Nucleus accumbens (tissue), 56 donors: Measurements from ENCODE around the gene ZNHIT1.

Source experiments
- DNase-seq, 56 donors: peaks; one replicate each; lab custom pipeline; 2025; lab: John Stamatoyannopoulos, UW

Gene ZNHIT1

GRCh38 chr7:101217388-101218235 lies at the start of gene ZNHIT1, which contains the start of gene PLOD3:
Gene ZNHIT1 (plus strand): TSS chr7:101218165. CDS start chr7:101218196, 31 bp downstream.
Gene PLOD3 (minus strand): TSS chr7:101217581. CDS start chr7:101217274, 307 bp downstream.
- DNase-seq: peak; percentile 46 to 97 (median 90)

GRCh38 chr7:101168412-101169049 lies 49.4 kb upstream of the ZNHIT1 start:
- DNase-seq: peak in 1 of 56 donors; percentile 25

- no peak for DNase-seq
Observed at GRCh38 chr7:101169110-101169837, 48.7 kb upstream of the ZNHIT1 start.

- DNase-seq: peak in 46 of 56 donors; percentile 2 to 85 (median 41)
Observed at GRCh38 chr7:101169838-101170551, 48.0 kb upstream of the ZNHIT1 start.

DNA sequence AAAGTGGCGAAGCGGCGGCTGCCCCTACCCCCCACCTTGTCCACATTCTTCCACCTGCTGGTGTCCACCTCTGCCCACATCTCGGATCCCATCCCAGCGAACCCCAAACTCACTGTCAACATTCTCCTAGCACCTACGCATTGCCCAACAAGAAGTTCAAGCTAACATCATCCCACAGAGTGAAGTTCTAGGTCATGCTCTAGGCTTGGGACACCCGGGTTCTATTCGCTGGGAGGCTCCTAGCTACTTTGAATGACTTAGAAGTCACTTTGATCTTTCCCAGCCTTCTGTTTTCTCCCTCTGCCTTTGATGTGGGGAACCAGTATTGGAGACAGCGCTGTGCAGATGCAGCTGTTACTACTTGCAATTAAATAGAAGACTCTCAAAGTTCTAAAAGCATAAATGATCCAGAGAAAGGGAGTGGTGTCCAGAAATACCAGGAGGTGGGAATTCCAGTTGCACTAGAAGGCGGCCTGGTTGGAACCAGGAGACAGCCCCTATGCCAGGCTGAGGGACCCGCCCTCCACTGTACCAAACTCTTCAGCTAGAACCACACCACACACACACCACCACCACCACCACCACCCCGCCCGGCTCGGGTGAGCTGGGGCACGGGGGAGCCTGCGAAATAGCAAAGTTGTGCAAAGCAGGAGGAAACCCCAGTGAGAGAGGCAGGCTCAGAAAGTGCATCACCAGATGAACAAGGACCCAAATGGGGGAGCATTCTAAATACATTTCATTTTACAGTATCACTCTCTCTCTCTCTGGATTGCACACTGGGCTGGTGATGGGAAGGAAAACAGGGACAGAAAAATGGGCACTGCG lies 47.1 kb upstream of the ZNHIT1 start:
- DNase-seq: no peak

DNA sequence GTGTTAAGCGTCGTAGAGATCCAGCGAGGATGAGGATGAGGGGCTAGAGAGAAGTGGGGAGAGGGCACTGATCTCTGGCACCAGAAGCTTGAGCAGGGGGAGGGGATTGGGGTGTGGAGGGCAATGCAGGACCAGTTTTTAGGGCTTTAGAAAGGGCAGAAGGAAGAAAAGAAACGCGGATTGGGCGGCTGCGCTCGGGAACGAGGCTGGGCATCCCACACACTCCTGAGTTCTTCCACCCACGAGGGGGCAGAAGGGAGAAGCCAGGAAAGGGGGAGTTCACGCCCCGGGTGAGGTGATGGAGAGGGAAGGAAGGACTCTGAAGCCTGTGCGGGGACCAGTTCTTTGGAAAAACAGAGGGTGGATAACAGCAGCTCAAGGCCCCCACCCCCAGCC lies 46.5 kb upstream of the ZNHIT1 start:
- DNase-seq: peak in 2 of 56 donors; percentile 10 to 25

DNA sequence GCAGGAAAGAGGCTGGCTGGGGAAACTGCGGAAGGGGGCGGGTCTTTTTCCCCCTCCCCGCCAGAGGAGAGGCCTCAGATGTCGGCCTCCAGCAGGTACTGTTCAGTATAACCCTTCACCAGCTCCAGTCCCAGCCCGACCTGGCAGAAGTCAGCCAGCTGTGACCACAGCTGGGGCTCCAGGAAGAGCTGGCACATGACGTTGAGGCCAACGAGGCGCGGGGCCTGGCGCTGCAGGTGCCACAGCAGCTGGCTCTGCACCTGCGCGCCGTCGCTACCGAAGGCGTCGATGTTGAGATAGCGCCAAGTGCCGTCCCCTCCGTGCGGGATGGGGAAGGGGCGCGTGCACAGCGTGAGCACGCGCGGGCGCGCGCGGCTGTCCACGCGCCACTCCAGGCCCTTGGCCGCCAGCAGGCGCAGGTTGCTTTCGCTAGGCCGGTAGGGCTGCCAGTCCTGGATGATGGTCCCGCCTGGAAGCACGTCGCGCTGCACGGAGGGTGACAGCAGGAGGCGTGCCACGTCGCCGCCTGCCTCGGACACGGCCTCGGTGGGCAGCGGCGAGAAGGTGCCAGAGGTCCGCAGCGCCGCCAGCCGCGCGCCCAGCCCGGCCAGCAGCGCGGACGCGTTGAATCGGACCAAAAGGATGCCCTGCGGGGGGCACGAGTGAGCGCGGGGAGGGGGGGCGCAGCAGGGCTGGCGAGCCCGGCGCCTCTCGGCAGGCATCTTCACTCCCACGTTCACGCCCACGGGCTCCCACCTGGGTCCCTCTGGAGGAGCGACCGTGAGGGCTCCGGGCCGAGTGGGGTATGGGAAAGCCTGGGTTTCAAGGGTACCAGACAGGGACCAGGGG lies 45.7 kb upstream of the ZNHIT1 start:
- no peak for DNase-seq

GRCh38 chr7:101172854-101173751 lies 44.9 kb upstream of the ZNHIT1 start:
- peak in 8 of 56 donors; percentile 3 to 49 (median 16) for DNase-seq

DNA sequence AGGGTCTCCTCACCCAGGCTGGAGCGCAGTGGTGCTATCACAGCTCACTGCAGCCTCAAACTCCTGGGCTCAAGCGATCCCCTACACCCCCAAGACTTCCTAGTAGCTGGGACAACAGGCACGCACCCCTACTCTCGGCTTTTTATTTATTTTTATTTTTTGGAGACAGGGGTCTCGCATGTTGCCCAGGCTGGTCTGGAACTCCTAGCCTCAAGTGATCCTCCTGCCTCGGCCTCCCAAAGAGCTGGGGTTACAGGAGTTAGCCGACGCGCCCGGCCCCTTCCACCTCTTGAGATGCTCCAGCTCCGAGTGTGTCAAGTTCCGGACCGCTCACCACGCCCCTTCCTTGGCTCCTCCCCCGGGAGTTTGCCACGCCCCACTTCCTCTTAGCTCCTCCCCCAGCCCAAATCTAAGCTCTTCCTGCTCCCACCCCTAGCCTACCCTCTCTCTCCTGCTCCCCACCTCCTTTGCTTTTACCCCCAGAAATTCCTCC lies 44.2 kb upstream of the ZNHIT1 start:
- peak in 3 of 56 donors; percentile 15 to 30 (median 24) for DNase-seq

GRCh38 chr7:101174322-101174854 lies 43.6 kb upstream of the ZNHIT1 start:
- DNase-seq: no peak

GRCh38 chr7:101175664-101176063 lies 42.3 kb upstream of the ZNHIT1 start:
- no peak for DNase-seq

GRCh38 chr7:101177644-101178043 lies 40.3 kb upstream of the ZNHIT1 start:
- DNase-seq: no peak

- no peak for DNase-seq
Observed at GRCh38 chr7:101179117-101179516, 38.8 kb upstream of the ZNHIT1 start.

DNA sequence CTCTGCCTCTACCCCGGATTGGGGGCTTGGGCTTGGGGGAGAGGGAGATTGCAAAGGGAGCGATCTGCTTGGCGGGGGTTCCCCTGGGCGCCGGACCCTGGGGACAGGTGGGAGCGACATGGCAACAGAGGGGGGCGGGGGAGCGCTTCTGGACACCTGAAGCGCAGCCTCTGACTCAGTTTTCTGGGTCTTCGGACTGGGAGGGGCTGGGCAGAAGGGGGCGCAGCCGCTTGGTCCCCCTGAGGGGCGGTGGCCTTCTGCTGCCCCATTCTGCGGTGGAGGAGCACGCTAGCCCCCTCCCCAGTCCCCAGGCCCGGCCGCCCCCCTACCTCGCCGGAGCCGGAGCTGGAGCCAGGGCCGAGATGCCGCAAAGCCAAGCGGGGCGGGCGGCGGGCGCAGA lies 38.3 kb upstream of the ZNHIT1 start:
- peak in 1 of 56 donors; percentile 40 for DNase-seq

- DNase-seq: no peak
Observed at GRCh38 chr7:101180130-101180755, 37.7 kb upstream of the ZNHIT1 start, which contains the start of gene NAT16. Gene NAT16 (minus strand): TSS chr7:101180293. CDS start chr7:101174807, 5,486 bp downstream.

DNA sequence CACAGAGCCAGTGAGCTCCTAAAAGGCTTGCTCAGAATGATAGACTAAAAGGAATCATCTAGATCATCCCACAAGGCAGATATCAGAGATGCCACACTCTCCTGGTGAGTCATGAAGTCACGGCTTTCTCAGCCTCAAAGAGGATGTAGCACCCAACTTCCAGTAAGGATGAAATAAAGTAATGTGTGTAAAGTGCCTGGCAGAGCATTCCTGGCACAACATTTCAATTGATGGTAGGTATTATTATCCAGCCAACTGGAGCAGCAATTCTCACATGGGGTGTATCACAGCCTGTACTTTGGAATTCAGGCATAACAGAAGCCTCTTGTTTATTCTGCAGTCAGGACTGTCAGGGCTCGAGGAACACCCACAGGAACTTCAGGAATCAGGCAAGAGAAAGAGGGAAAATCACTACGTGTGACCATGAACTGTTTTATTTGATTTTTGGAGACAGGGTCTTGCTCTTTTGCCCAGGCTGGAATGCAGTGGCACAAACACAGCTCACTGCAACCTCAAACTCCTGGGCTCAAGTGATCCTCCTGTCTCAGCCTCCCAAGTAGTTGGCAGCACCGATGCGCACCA lies 32.6 kb upstream of the ZNHIT1 start:
- peak in 7 of 56 donors; percentile 3 to 47 (median 13) for DNase-seq
